ENCODE data around the gene ZNF277. TPM values are rescaled to one million over a fixed set of nuclear protein-coding genes. Genes with fewer than 3 reads are reported as not detected.

ZNF277 gene
- total RNA-seq, 1 experiment from 2014 or later: 19.9 TPM

- CTCF ChIA-PET: interaction anchor here (0.6 to 1.5 kb wide), 5 partner anchors 29 to 279 kb away, joined by 3 to 7 read pairs (median 3); no protein-coding TSS in a partner anchor
Observed at GRCh38 chr7:112206991-112207592, 597 bp downstream of the ZNF277 start.

GRCh38 chr7:112207765-112208164, 1.3 kb downstream of the ZNF277 start:
- TF ChIP-seq CTCF (IDR thresholded peaks at IDR 0.05; ENCODE audit: unreplicated experiment): no peak
- no peaks in the 10 kb centered on the region for H3K9me3 Mint-ChIP-seq (ENCODE audit: unreplicated experiment)
- H3K27me3 Mint-ChIP-seq (ENCODE audit: insufficient read depth, unreplicated experiment): no peaks in the 10 kb centered on the region
- H3K27ac Mint-ChIP-seq (ENCODE audit: low read depth, unreplicated experiment): peak overlapping the region; percentile 95
- BruUV-seq (replicated peaks): no TSS peak
- ChIA-PET CTCF (interaction anchor here (0.7 to 1.5 kb wide), 2 partner anchors 245 to 280 kb away, joined by 3 to 7 read pairs; no protein-coding TSS in a partner anchor), POLR2A (interaction anchor here (4.2 to 7.0 kb wide), 2 partner anchors 243 to 253 kb away, joined by 22 to 126 read pairs; partner anchors contain the start of gene IFRD1)
- H3K4me3 Mint-ChIP-seq (ENCODE audit: unreplicated experiment): peak overlapping the region; percentile 91
- no peak for DNase-seq (ENCODE audit: unreplicated experiment)
- H3K4me1 Mint-ChIP-seq (ENCODE audit: insufficient read depth, unreplicated experiment): peaks cover 19% of the 10 kb centered on the region
- H3K36me3 Mint-ChIP-seq (ENCODE audit: insufficient read depth, unreplicated experiment): no peaks in the 10 kb centered on the region
- intact Hi-C loops (cut with micrococcal nuclease): loop anchor here (2.0 to 5.0 kb wide), 2 partner anchors 185 to 207 kb away; no protein-coding TSS in a partner anchor

More at GRCh38 chr7:112206991-112207592, 597 bp downstream of the ZNF277 start:
- H3K4me3 Mint-ChIP-seq (ENCODE audit: unreplicated experiment): peak overlapping the region; percentile 91
- H3K9me3 Mint-ChIP-seq (ENCODE audit: unreplicated experiment): no peaks in the 10 kb centered on the region
- H3K27me3 Mint-ChIP-seq (ENCODE audit: insufficient read depth, unreplicated experiment): no peaks in the 10 kb centered on the region
- peaks cover 23% of the 10 kb centered on the region for H3K4me1 Mint-ChIP-seq (ENCODE audit: insufficient read depth, unreplicated experiment)
- BruUV-seq (replicated peaks): TSS peak; percentile 52
- H3K36me3 Mint-ChIP-seq (ENCODE audit: insufficient read depth, unreplicated experiment): no peaks in the 10 kb centered on the region
- POLR2A ChIA-PET: interaction anchor here (0.7 to 7.0 kb wide), 17 partner anchors 9 to 1726 kb away, joined by 3 to 126 read pairs (median 5); partner anchors contain the start of gene IFRD1
- intact Hi-C loops (cut with micrococcal nuclease): loop anchor here (1.0 to 5.0 kb wide), 4 partner anchors 127 to 208 kb away; no protein-coding TSS in a partner anchor
- peak; percentile 14 for DNase-seq (ENCODE audit: unreplicated experiment)
- TF ChIP-seq CTCF (IDR thresholded peaks at IDR 0.05; ENCODE audit: unreplicated experiment): no peak
- peak overlapping the region; percentile 95 for H3K27ac Mint-ChIP-seq (ENCODE audit: low read depth, unreplicated experiment)

GRCh38 chr7:112211348-112211907, 4.9 kb downstream of the ZNF277 start:
- CTCF ChIA-PET: interaction anchor here (0.7 kb wide), 2 partner anchors 15 to 467 kb away, joined by 3 read pairs; no protein-coding TSS in a partner anchor
- Mint-ChIP-seq H3K9me3 (ENCODE audit: unreplicated experiment) (no peaks in the 10 kb centered on the region), H3K27ac (ENCODE audit: low read depth, unreplicated experiment) (peak overlapping the region; percentile 37), H3K4me1 (ENCODE audit: insufficient read depth, unreplicated experiment) (peaks cover 9% of the 10 kb centered on the region), H3K4me3 (ENCODE audit: unreplicated experiment) (no peak overlapping the region), H3K36me3 (ENCODE audit: insufficient read depth, unreplicated experiment) (no peaks in the 10 kb centered on the region), H3K27me3 (ENCODE audit: insufficient read depth, unreplicated experiment) (no peaks in the 10 kb centered on the region)
- no peak for TF ChIP-seq CTCF (IDR thresholded peaks at IDR 0.05; ENCODE audit: unreplicated experiment)
- no peak for DNase-seq (ENCODE audit: unreplicated experiment)
- no TSS peak for BruUV-seq (replicated peaks)
- intact Hi-C loops (cut with micrococcal nuclease): no loop called here
- POLR2A ChIA-PET: no interaction called here

DNA sequence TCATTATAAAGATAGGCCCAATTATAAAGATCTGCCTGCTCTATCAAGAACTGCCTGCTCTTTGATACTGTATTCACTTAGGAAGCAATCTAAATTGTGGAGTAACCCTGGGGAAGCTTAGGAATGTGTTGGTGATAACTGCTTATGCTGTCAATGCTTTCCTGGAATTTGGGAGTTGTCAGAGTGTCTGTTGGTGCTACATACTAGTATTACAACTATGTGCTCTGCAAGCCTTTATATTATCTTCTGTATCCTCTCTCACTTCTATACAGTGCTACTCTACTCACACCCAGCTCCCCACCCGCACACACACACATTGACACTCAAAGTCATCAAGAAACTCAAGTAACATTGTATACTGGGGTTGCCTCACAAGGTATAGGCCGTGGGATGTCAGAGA, 6.1 kb downstream of the ZNF277 start:
- CTCF ChIA-PET: no interaction called here
- Mint-ChIP-seq H3K27ac (ENCODE audit: low read depth, unreplicated experiment) (no peak overlapping the region), H3K9me3 (ENCODE audit: unreplicated experiment) (no peaks in the 10 kb centered on the region), H3K27me3 (ENCODE audit: insufficient read depth, unreplicated experiment) (no peaks in the 10 kb centered on the region), H3K4me3 (ENCODE audit: unreplicated experiment) (no peak overlapping the region), H3K4me1 (ENCODE audit: insufficient read depth, unreplicated experiment) (peaks cover 9% of the 10 kb centered on the region), H3K36me3 (ENCODE audit: insufficient read depth, unreplicated experiment) (no peaks in the 10 kb centered on the region)
- intact Hi-C loops (cut with micrococcal nuclease): no loop called here
- no peak for DNase-seq (ENCODE audit: unreplicated experiment)
- TF ChIP-seq CTCF (IDR thresholded peaks at IDR 0.05; ENCODE audit: unreplicated experiment): no peak
- POLR2A ChIA-PET: interaction anchor here (1.8 kb wide), 1 partner anchor 8 kb away, joined by 4 read pairs; no protein-coding TSS in a partner anchor
- BruUV-seq (replicated peaks): no TSS peak

All from MCF 10A (cell line).